ENCODE data around the gene PI4KA. TPM values are rescaled to one million over a fixed set of nuclear protein-coding genes. Genes with fewer than 3 reads are reported as not detected.

PI4KA gene
- total and polyA plus RNA-seq, 2 experiments from 2014 or later, result 83.7 to 85.2 TPM

GRCh38 chr22:20804650-20805049 lies 54.0 kb downstream of the PI4KA start:
- Histone ChIP-seq H3K4me3 (no peak overlapping the region), H3K36me3 (peaks cover 52% of the 10 kb centered on the region), H3K4me1 (ENCODE audit: low read depth) (no peaks in the 10 kb centered on the region), H3K27me3 (no peaks in the 10 kb centered on the region), H3K9me3 (ENCODE audit: low read depth) (no peaks in the 10 kb centered on the region), H3K27ac (no peak overlapping the region)
- TF ChIP-seq CTCF (IDR thresholded peaks at IDR 0.05; ENCODE audit: low read depth, low read length), result no peak
- DNase-seq (ENCODE audit: low read depth in 1 of 2, low spot score in 1 of 2), result no peak

GRCh38 chr22:20803696-20804324 lies 54.8 kb downstream of the PI4KA start:
- DNase-seq (ENCODE audit: low read depth in 1 of 2, low spot score in 1 of 2), result peak; percentile 56 to 60
- H3K36me3 ChIP-seq, result peaks cover 48% of the 10 kb centered on the region
- H3K27ac ChIP-seq, result no peak overlapping the region
- no peaks in the 10 kb centered on the region for H3K4me1 ChIP-seq (ENCODE audit: low read depth)
- H3K9me3 ChIP-seq (ENCODE audit: low read depth), result no peaks in the 10 kb centered on the region
- TF ChIP-seq CTCF (IDR thresholded peaks at IDR 0.05; ENCODE audit: low read depth, low read length), result peak; percentile 69
- no peaks in the 10 kb centered on the region for H3K27me3 ChIP-seq
- no peak overlapping the region for H3K4me3 ChIP-seq

- DNase-seq (ENCODE audit: low read depth in 1 of 2, low spot score in 1 of 2), result no peak
- Histone ChIP-seq H3K9me3 (ENCODE audit: low read depth) (no peaks in the 10 kb centered on the region), H3K4me1 (ENCODE audit: low read depth) (no peaks in the 10 kb centered on the region), H3K27me3 (no peaks in the 10 kb centered on the region), H3K27ac (no peak overlapping the region), H3K36me3 (peaks cover 53% of the 10 kb centered on the region), H3K4me3 (no peak overlapping the region)
- TF ChIP-seq CTCF (IDR thresholded peaks at IDR 0.05; ENCODE audit: low read depth, low read length), result no peak
These were observed 55.6 kb downstream of the PI4KA start for GRCh38 chr22:20802922-20803553.

GRCh38 chr22:20802452-20802851 lies 56.2 kb downstream of the PI4KA start:
- DNase-seq (ENCODE audit: low read depth in 1 of 2, low spot score in 1 of 2), result no peak
- Histone ChIP-seq H3K36me3 (peaks cover 56% of the 10 kb centered on the region), H3K4me1 (ENCODE audit: low read depth) (no peaks in the 10 kb centered on the region), H3K27me3 (no peaks in the 10 kb centered on the region), H3K9me3 (ENCODE audit: low read depth) (no peaks in the 10 kb centered on the region), H3K4me3 (no peak overlapping the region), H3K27ac (no peak overlapping the region)
- no peak for TF ChIP-seq CTCF (IDR thresholded peaks at IDR 0.05; ENCODE audit: low read depth, low read length)

- Histone ChIP-seq H3K27me3 (no peaks in the 10 kb centered on the region), H3K36me3 (peaks cover 41% of the 10 kb centered on the region), H3K4me3 (no peak overlapping the region), H3K4me1 (ENCODE audit: low read depth) (peaks cover 7% of the 10 kb centered on the region), H3K27ac (no peak overlapping the region), H3K9me3 (ENCODE audit: low read depth) (no peaks in the 10 kb centered on the region)
- TF ChIP-seq CTCF (IDR thresholded peaks at IDR 0.05; ENCODE audit: low read depth, low read length), result no peak
- DNase-seq (ENCODE audit: low read depth in 1 of 2, low spot score in 1 of 2), result no peak
These were observed 59.2 kb downstream of the PI4KA start for GRCh38 chr22:20799449-20799848.

Data from cardiac muscle cell (in vitro differentiated cells and primary cell).